Mammary epithelial cell (primary cell): Measurements from ENCODE around the gene FBXL20.

ENCODE experiments used
- EZH2 ChIP-seq: IDR thresholded peaks from 2 replicates; pipeline ENCODE4 v1.6.1; 2012; ENCODE audit warnings: low read length, inconsistent platforms, borderline replicate concordance
- TF ChIP-seq, protein P1 (sequence below), 2 donors: IDR thresholded peaks in 1 of 2; conservative IDR thresholded peaks in 1 of 2; 2 replicates each; pipeline ENCODE4 v1.5.1; 2011 to 2012; ENCODE audit warnings: inconsistent platforms in 2 of 2, low read length in 2 of 2, mild to moderate bottlenecking in 2 of 2, control low read depth in 1 of 2, low read depth in 1 of 2; ENCODE audit not compliant: insufficient read depth in 1 of 2; ENCODE audit errors: extremely low read depth in 1 of 2

DNA sequence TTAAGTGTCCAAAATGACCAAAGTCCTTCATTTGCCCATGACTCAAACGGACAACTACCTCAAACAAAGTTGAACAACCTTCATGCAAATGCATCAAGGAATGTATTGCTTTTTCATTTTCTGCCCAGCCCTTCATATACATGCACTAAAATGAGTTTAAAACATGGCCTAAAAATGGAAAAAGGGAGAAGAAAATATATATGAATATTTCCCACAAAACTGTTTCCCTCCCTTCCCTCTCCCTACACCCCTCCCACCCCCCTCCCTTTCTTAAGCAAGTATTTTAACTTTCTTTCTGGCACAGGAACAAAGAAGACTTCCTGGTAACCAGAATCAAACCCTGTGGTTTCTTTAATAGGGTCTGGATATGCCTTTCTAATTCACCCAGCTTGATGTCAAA is 5.5 kb upstream of the FBXL20 start:
- TF ChIP-seq, protein P1, sequence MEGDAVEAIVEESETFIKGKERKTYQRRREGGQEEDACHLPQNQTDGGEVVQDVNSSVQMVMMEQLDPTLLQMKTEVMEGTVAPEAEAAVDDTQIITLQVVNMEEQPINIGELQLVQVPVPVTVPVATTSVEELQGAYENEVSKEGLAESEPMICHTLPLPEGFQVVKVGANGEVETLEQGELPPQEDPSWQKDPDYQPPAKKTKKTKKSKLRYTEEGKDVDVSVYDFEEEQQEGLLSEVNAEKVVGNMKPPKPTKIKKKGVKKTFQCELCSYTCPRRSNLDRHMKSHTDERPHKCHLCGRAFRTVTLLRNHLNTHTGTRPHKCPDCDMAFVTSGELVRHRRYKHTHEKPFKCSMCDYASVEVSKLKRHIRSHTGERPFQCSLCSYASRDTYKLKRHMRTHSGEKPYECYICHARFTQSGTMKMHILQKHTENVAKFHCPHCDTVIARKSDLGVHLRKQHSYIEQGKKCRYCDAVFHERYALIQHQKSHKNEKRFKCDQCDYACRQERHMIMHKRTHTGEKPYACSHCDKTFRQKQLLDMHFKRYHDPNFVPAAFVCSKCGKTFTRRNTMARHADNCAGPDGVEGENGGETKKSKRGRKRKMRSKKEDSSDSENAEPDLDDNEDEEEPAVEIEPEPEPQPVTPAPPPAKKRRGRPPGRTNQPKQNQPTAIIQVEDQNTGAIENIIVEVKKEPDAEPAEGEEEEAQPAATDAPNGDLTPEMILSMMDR (conservative IDR thresholded peaks at IDR 0.05 in 1 of 2, IDR thresholded peaks at IDR 0.05 in 1 of 2; ENCODE audit: extremely low read depth in 1 of 2, insufficient read depth in 1 of 2, low read depth in 1 of 2, low read length in 2 of 2), result no peak
- no peak for TF ChIP-seq EZH2
